ENCODE data around the gene XIRP1. TPM values are rescaled to one million over a fixed set of nuclear protein-coding genes. Genes with fewer than 3 reads are reported as not detected.
A peak's percentile ranks its signal among the peaks of the same experiment; 100 is the strongest.

XIRP1 gene
- total RNA-seq, 1 donor = under 0.01 TPM

GRCh38 chr3:39180546-39181346 lies 11.6 kb downstream of the XIRP1 start:
- no peak overlapping the region for H3K27ac ChIP-seq (ENCODE audit: low read depth, low read length)
- peaks cover 21% of the 10 kb centered on the region for H3K4me1 ChIP-seq (ENCODE audit: insufficient read depth, low read length)
- peak overlapping the region; percentile 83 for H3K4me2 ChIP-seq (ENCODE audit: insufficient read depth, low read length)
- no peaks in the 10 kb centered on the region for H3K79me2 ChIP-seq (ENCODE audit: insufficient read depth, low read length)
- no peaks in the 10 kb centered on the region for H3K36me3 ChIP-seq (ENCODE audit: insufficient read depth, low read length)
- DNase-seq (ENCODE audit: insufficient read length, low spot score, missing footprints) = peak; percentile 98
- H3K4me3 ChIP-seq (ENCODE audit: insufficient read depth, low read length) = peak overlapping the region; percentile 68
- TF ChIP-seq CTCF (IDR thresholded peaks at IDR 0.05; ENCODE audit: extremely low read depth, low read depth, low read length) = no peak
- H2AFZ ChIP-seq (ENCODE audit: low read length) = peak overlapping the region; percentile 76
- no peaks in the 10 kb centered on the region for H3K9me3 ChIP-seq (ENCODE audit: low read depth, low read length)
- no peaks in the 10 kb centered on the region for H4K20me1 ChIP-seq (ENCODE audit: insufficient read depth, low read length)
- no peaks in the 10 kb centered on the region for H3K27me3 ChIP-seq (ENCODE audit: insufficient read depth, low read length)

- Histone ChIP-seq H3K4me3 (ENCODE audit: insufficient read depth, low read length) (peak overlapping the region; percentile 68), H3K4me1 (ENCODE audit: insufficient read depth, low read length) (peaks cover 21% of the 10 kb centered on the region), H3K4me2 (ENCODE audit: insufficient read depth, low read length) (peak overlapping the region; percentile 83), H3K9me3 (ENCODE audit: low read depth, low read length) (no peaks in the 10 kb centered on the region), H3K79me2 (ENCODE audit: insufficient read depth, low read length) (no peaks in the 10 kb centered on the region), H3K27me3 (ENCODE audit: insufficient read depth, low read length) (no peaks in the 10 kb centered on the region), H3K36me3 (ENCODE audit: insufficient read depth, low read length) (no peaks in the 10 kb centered on the region), H4K20me1 (ENCODE audit: insufficient read depth, low read length) (no peaks in the 10 kb centered on the region), H2AFZ (ENCODE audit: low read length) (peak overlapping the region; percentile 76), H3K27ac (ENCODE audit: low read depth, low read length) (no peak overlapping the region)
- DNase-seq (ENCODE audit: insufficient read length, low spot score, missing footprints) = no peak
- TF ChIP-seq CTCF (IDR thresholded peaks at IDR 0.05; ENCODE audit: extremely low read depth, low read depth, low read length) = no peak
Observed at GRCh38 chr3:39180183-39180545, 12.2 kb downstream of the XIRP1 start.

- Histone ChIP-seq H3K27me3 (ENCODE audit: insufficient read depth, low read length) (no peaks in the 10 kb centered on the region), H3K79me2 (ENCODE audit: insufficient read depth, low read length) (no peaks in the 10 kb centered on the region), H3K9me3 (ENCODE audit: low read depth, low read length) (no peaks in the 10 kb centered on the region), H2AFZ (ENCODE audit: low read length) (no peak overlapping the region), H3K4me3 (ENCODE audit: insufficient read depth, low read length) (peak overlapping the region; percentile 75), H3K4me2 (ENCODE audit: insufficient read depth, low read length) (peak overlapping the region; percentile 92), H3K36me3 (ENCODE audit: insufficient read depth, low read length) (no peaks in the 10 kb centered on the region), H4K20me1 (ENCODE audit: insufficient read depth, low read length) (no peaks in the 10 kb centered on the region), H3K4me1 (ENCODE audit: insufficient read depth, low read length) (peaks cover 21% of the 10 kb centered on the region), H3K27ac (ENCODE audit: low read depth, low read length) (peak overlapping the region; percentile 84)
- peak; percentile 87 for DNase-seq (ENCODE audit: insufficient read length, low spot score, missing footprints)
- TF ChIP-seq CTCF (IDR thresholded peaks at IDR 0.05; ENCODE audit: extremely low read depth, low read depth, low read length) = no peak
Observed at GRCh38 chr3:39178553-39178952, 13.8 kb downstream of the XIRP1 start.

GRCh38 chr3:39177708-39178332 lies 14.6 kb downstream of the XIRP1 start:
- Histone ChIP-seq H4K20me1 (ENCODE audit: insufficient read depth, low read length) (no peaks in the 10 kb centered on the region), H3K9me3 (ENCODE audit: low read depth, low read length) (no peaks in the 10 kb centered on the region), H3K27me3 (ENCODE audit: insufficient read depth, low read length) (no peaks in the 10 kb centered on the region), H3K4me3 (ENCODE audit: insufficient read depth, low read length) (peak overlapping the region; percentile 75), H3K36me3 (ENCODE audit: insufficient read depth, low read length) (no peaks in the 10 kb centered on the region), H2AFZ (ENCODE audit: low read length) (peak overlapping the region; percentile 89), H3K4me2 (ENCODE audit: insufficient read depth, low read length) (peak overlapping the region; percentile 92), H3K79me2 (ENCODE audit: insufficient read depth, low read length) (no peaks in the 10 kb centered on the region), H3K27ac (ENCODE audit: low read depth, low read length) (peak overlapping the region; percentile 84), H3K4me1 (ENCODE audit: insufficient read depth, low read length) (peaks cover 21% of the 10 kb centered on the region)
- TF ChIP-seq CTCF (IDR thresholded peaks at IDR 0.05; ENCODE audit: extremely low read depth, low read depth, low read length) = no peak
- peak; percentile 100 for DNase-seq (ENCODE audit: insufficient read length, low spot score, missing footprints)
